SK-N-SH treated with all-trans-retinoic acid at 6 μM for 48 hours (cell line): ENCODE data around the gene SLC25A30.
"Not testable (repeated sequence)": the region's sequence is repeated elsewhere in the genome, so short reads cannot be mapped to it uniquely, and the experiment has no call there.

ENCODE experiments used
- ATAC-seq: fragments of 200-7000 bp; cut with Tn5 transposase; 3 replicates; pipeline ENCODE4 v1.9.1; 2020; ENCODE audit warnings: mild to moderate bottlenecking, moderate library complexity
- ARNTL ChIP-seq: fragments of 450-650 bp; formaldehyde crosslinking; IDR thresholded peaks from 2 replicates; pipeline ENCODE4 v1.5.0; 2020; ENCODE audit warnings: low read depth, mild to moderate bottlenecking, moderate library complexity, borderline replicate concordance
- CSDC2 ChIP-seq: fragments of 250-450 bp; sonication (Bioruptor Pico); IDR thresholded peaks from 2 replicates; pipeline ENCODE4 v1.5.0; 2020; ENCODE audit warnings: mild to moderate bottlenecking, moderate library complexity
- CSRNP3 ChIP-seq: fragments of 250-450 bp; sonication (Bioruptor Pico); IDR thresholded peaks from 2 replicates; pipeline ENCODE4 v1.5.1; 2021; ENCODE audit warnings: mild to moderate bottlenecking, moderate library complexity
- ESRRG ChIP-seq: fragments of 250-450 bp; sonication (Bioruptor Pico); IDR thresholded peaks from 2 replicates; pipeline ENCODE4 v1.6.1; 2021; ENCODE audit warnings: mild to moderate bottlenecking
- ISL1 ChIP-seq: fragments of 250-450 bp; sonication (Bioruptor Pico); IDR thresholded peaks from 2 replicates; pipeline ENCODE4 v2.1.2; 2022; ENCODE audit warnings: mild to moderate bottlenecking, moderate library complexity
- OSR1 ChIP-seq: fragments of 250-450 bp; sonication (Bioruptor Pico); IDR thresholded peaks from 2 replicates; pipeline ENCODE4 v1.8.0; 2022; ENCODE audit warnings: moderate library complexity, mild to moderate bottlenecking, inconsistent platforms
- PATZ1 ChIP-seq: fragments of 250-450 bp; sonication (Bioruptor Pico); IDR thresholded peaks from 2 replicates; pipeline ENCODE4 v1.8.0; 2020; ENCODE audit warnings: mild to moderate bottlenecking, moderate library complexity, borderline replicate concordance
- PPARA ChIP-seq: fragments of 250-450 bp; sonication (Bioruptor Pico); IDR thresholded peaks from 2 replicates; pipeline ENCODE4 v1.5.0; 2020; ENCODE audit warnings: mild to moderate bottlenecking, borderline replicate concordance
- RARB ChIP-seq: fragments of 250-450 bp; sonication (Bioruptor Pico); IDR thresholded peaks from 2 replicates; pipeline ENCODE4 v1.8.0; 2021; ENCODE audit warnings: mild to moderate bottlenecking, moderate library complexity
- TCF4 ChIP-seq: fragments of 250-450 bp; sonication (Bioruptor Pico); IDR thresholded peaks from 2 replicates; pipeline ENCODE4 v1.8.0; 2021; ENCODE audit warnings: mild to moderate bottlenecking, moderate library complexity, borderline replicate concordance
- TOX ChIP-seq: fragments of 250-450 bp; sonication (Bioruptor Pico); IDR thresholded peaks from 2 replicates; pipeline ENCODE4 v1.8.0; 2021; ENCODE audit warnings: mild to moderate bottlenecking, moderate library complexity, borderline replicate concordance
- ZC3H10 ChIP-seq: fragments of 250-450 bp; sonication (Bioruptor Pico); IDR thresholded peaks from 2 replicates; pipeline ENCODE4 v1.5.1; 2021; ENCODE audit warnings: mild to moderate bottlenecking, moderate library complexity
- ZFP3 ChIP-seq: fragments of 250-450 bp; sonication (Bioruptor Pico); IDR thresholded peaks from 2 replicates; pipeline ENCODE4 v1.5.0; 2020; ENCODE audit warnings: mild to moderate bottlenecking, moderate library complexity
- ZFP30 ChIP-seq: fragments of 450-650 bp; formaldehyde crosslinking; IDR thresholded peaks from 2 replicates; pipeline ENCODE4 v1.5.0; 2022; ENCODE audit warnings: mild to moderate bottlenecking, moderate library complexity
- ZNF565 ChIP-seq: fragments of 450-650 bp; formaldehyde crosslinking; conservative IDR thresholded peaks from 2 replicates; pipeline ENCODE4 v1.5.0; 2020; ENCODE audit warnings: low read depth, mild to moderate bottlenecking, moderate library complexity
- ZNF70 ChIP-seq: fragments of 450-650 bp; formaldehyde crosslinking; IDR thresholded peaks from 2 replicates; pipeline ENCODE4 v1.5.0; 2020; ENCODE audit warnings: mild to moderate bottlenecking, moderate library complexity
- ZNF8 ChIP-seq: fragments of 450-650 bp; formaldehyde crosslinking; IDR thresholded peaks from 2 replicates; pipeline ENCODE4 v1.5.0; 2020; ENCODE audit warnings: mild to moderate bottlenecking, moderate library complexity
- TF ChIP-seq, protein P1 (sequence below): fragments of 250-450 bp; sonication (Bioruptor Pico); IDR thresholded peaks from 2 replicates; pipeline ENCODE4 v1.5.1; 2020; ENCODE audit warnings: low read depth, mild to moderate bottlenecking, moderate library complexity
- TF ChIP-seq, protein P2 (sequence below): fragments of 250-450 bp; sonication (Bioruptor Pico); IDR thresholded peaks from 2 replicates; pipeline ENCODE4 v1.5.0; 2020; ENCODE audit warnings: mild to moderate bottlenecking, moderate library complexity

The SLC25A30 gene

GRCh38 chr13:45433381-45433790, 15.2 kb upstream of the SLC25A30 start:
- TF ChIP-seq ZC3H10 = no peak
- TF ChIP-seq ZNF565 (CRISPR knock-in tag) = no peak
- no peak for TF ChIP-seq ISL1 (CRISPR knock-in tag)
- TF ChIP-seq ZNF70 (CRISPR knock-in tag) = no peak
- no peak for TF ChIP-seq TCF4 (CRISPR knock-in tag)
- no peak for TF ChIP-seq PATZ1 (CRISPR knock-in tag)
- no peak for TF ChIP-seq CSRNP3
- TF ChIP-seq, protein P1, sequence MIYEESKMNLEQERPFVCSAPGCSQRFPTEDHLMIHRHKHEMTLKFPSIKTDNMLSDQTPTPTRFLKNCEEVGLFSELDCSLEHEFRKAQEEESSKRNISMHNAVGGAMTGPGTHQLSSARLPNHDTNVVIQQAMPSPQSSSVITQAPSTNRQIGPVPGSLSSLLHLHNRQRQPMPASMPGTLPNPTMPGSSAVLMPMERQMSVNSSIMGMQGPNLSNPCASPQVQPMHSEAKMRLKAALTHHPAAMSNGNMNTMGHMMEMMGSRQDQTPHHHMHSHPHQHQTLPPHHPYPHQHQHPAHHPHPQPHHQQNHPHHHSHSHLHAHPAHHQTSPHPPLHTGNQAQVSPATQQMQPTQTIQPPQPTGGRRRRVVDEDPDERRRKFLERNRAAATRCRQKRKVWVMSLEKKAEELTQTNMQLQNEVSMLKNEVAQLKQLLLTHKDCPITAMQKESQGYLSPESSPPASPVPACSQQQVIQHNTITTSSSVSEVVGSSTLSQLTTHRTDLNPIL = no peak
- TF ChIP-seq RARB = no peak
- ATAC-seq = no peak

DNA sequence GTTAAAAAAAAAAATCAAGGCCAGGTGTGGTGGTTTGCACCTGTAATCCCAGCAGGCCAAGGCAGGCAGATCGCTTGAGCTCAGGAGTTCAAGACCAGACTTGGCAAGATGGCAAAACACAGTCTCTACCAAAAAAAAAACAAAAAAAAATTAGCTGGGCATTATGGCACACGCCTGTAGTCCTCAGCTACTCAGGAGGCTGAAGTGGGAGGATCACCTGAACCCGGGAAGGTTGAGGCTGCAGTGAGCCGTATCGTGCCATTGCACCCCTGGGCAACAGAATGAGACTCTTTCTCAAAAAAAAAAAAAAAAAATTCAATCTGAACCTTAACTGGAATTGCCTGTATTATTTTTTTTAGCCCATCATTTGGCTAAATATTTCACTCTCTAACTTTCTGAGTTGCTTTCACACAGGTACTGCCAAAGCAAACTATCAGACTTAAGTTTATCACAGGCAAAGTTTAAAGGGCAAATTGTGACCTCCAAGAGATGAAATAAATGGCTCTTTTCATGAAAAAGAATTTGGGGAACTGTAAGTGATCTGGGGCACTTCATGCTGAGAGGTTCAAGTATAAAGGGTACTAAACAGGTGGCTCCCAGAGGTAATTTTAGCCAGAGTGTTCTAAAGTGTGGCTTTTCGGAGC, 14.7 kb upstream of the SLC25A30 start:
- no peak for TF ChIP-seq ZNF8 (CRISPR knock-in tag)
- no peak for TF ChIP-seq ZFP3 (CRISPR knock-in tag)
- TF ChIP-seq PATZ1 (CRISPR knock-in tag) = no peak
- ATAC-seq = no peak

DNA sequence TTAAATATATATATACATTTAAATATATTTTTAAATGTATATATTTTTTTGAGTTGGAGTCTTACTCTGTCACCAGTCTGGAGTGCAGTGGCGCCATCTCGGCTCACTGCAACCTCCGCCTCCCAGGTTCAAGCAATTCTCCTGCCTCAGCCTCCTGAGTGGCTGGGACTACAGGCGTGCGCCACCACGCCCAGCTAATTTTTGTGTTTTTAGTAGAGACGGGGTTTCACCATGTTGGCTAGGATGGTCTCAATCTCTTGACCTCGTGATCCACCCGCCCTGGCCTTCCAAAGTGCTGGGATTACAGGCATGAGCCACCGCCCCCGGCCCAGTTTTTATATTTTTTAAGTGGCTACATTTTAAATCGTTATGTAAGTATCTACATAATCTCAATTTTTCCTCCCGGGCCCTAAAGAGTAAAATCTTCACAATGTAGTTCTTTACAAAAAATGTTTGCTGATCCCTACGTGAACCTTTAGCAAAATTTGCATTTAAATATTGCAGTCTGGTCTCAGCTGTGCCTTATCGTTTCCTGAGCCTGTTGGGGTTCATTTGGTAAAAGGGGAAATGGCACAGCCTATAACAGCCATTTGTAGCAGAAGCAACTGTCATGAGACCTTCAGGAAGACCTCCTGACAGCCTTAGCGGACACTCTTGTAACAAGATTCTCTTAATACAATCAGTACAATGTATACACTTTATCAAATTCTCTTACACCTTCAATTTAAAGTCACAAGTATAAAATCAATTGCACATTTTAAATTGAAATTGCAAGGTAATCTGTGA, 8.1 kb upstream of the SLC25A30 start:
- ATAC-seq = not testable (repeated sequence)

DNA sequence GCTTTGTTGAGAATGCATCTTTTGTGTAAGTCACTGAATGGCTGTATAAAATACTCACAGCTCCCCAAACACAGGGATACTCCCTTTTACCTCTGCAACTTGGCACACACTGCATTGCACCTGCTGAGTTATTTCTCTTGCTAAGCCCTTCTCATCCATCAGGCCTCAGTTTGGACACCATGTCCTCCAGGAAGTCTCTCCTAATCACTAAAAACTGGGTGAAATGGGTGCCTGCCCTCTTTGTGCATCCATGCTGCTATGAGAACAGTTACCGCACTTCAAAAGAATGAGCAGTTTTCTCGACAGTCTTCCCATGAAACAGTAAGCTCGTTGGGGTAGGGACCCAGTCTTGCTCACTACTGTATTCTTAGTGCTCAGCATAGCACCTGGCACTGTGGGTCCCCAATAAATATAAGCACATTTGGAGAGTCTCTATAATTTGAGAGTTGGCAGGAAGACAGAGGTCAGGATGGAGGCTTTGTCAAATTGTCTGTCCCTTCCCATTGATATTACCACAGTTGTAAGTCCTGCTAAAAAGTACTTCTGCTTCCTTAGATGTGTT, 4.6 kb upstream of the SLC25A30 start:
- no peak for ATAC-seq
- TF ChIP-seq ISL1 (CRISPR knock-in tag) = no peak
- TF ChIP-seq ARNTL (CRISPR knock-in tag) = no peak
- TF ChIP-seq, protein P2, sequence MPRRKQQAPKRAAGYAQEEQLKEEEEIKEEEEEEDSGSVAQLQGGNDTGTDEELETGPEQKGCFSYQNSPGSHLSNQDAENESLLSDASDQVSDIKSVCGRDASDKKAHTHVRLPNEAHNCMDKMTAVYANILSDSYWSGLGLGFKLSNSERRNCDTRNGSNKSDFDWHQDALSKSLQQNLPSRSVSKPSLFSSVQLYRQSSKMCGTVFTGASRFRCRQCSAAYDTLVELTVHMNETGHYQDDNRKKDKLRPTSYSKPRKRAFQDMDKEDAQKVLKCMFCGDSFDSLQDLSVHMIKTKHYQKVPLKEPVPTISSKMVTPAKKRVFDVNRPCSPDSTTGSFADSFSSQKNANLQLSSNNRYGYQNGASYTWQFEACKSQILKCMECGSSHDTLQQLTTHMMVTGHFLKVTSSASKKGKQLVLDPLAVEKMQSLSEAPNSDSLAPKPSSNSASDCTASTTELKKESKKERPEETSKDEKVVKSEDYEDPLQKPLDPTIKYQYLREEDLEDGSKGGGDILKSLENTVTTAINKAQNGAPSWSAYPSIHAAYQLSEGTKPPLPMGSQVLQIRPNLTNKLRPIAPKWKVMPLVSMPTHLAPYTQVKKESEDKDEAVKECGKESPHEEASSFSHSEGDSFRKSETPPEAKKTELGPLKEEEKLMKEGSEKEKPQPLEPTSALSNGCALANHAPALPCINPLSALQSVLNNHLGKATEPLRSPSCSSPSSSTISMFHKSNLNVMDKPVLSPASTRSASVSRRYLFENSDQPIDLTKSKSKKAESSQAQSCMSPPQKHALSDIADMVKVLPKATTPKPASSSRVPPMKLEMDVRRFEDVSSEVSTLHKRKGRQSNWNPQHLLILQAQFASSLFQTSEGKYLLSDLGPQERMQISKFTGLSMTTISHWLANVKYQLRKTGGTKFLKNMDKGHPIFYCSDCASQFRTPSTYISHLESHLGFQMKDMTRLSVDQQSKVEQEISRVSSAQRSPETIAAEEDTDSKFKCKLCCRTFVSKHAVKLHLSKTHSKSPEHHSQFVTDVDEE (CRISPR knock-in tag) = no peak
- no peak for TF ChIP-seq TCF4 (CRISPR knock-in tag)
- no peak for TF ChIP-seq ZFP30 (CRISPR knock-in tag)
- TF ChIP-seq OSR1 = no peak
- no peak for TF ChIP-seq CSDC2 (CRISPR knock-in tag)
- no peak for TF ChIP-seq PPARA (CRISPR knock-in tag)
- no peak for TF ChIP-seq PATZ1 (CRISPR knock-in tag)
- TF ChIP-seq ESRRG (CRISPR knock-in tag) = no peak
- TF ChIP-seq TOX (CRISPR knock-in tag) = no peak
